DOHH2 (cell line): ENCODE measurements around the gene KNG1.

ENCODE experiments used
- EZH2phosphoT487 ChIP-seq: fragments of 200-600 bp; sonication (generic); IDR thresholded peaks from 2 replicates; pipeline ENCODE4 v1.6.1; 2017; ENCODE audit warnings: borderline replicate concordance, mild to moderate bottlenecking, antibody characterized with exemption, low read length, moderate library complexity, mixed read lengths
- TF ChIP-seq, protein P1 (sequence below): fragments of 200-600 bp; sonication (generic); IDR thresholded peaks from one replicate; pipeline ENCODE4 v1.5.1; 2014; ENCODE audit warnings: antibody characterized with exemption, mild to moderate bottlenecking, low read depth, low read length; ENCODE audit not compliant: poor library complexity, severe bottlenecking

DNA sequence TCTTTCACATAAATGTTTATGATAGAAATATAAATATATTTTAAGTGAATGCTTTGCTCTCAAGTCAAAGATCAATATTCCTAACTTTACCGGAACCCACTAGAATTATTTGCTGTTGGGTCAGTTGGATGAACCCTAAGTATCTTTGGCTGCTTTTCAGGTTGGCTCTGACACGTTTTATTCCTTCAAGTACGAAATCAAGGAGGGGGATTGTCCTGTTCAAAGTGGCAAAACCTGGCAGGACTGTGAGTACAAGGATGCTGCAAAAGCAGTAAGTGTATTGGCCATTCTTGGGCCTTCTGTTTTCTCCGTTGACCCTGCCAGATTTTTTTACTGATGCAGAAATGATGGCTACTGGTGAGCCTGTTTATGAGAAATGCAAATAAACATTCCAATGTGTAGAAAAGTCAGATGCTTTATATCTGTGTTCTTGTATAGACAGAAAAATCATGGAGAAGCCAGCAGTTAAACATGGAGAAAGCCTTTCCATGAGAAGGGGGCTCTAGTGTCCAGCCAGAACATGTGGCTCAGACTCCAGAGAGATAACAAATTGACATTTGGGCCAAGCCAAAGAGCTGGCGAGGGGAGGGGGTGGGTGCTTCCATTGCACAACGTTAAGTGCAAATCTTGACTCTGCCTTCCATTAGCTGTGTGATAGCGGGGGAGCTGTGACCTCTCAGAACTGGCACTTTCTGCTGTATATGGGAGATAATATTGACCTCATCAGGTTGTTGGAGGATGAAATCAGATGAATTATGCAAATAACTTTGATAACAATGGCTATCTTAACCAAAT, 3.0 kb downstream of the KNG1 start:
- TF ChIP-seq, protein P1, sequence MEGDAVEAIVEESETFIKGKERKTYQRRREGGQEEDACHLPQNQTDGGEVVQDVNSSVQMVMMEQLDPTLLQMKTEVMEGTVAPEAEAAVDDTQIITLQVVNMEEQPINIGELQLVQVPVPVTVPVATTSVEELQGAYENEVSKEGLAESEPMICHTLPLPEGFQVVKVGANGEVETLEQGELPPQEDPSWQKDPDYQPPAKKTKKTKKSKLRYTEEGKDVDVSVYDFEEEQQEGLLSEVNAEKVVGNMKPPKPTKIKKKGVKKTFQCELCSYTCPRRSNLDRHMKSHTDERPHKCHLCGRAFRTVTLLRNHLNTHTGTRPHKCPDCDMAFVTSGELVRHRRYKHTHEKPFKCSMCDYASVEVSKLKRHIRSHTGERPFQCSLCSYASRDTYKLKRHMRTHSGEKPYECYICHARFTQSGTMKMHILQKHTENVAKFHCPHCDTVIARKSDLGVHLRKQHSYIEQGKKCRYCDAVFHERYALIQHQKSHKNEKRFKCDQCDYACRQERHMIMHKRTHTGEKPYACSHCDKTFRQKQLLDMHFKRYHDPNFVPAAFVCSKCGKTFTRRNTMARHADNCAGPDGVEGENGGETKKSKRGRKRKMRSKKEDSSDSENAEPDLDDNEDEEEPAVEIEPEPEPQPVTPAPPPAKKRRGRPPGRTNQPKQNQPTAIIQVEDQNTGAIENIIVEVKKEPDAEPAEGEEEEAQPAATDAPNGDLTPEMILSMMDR, result no peak
- TF ChIP-seq EZH2phosphoT487, result no peak
